GM19099 (cell line): ENCODE data around the gene NT5C2.

Source experiments
- POLR2A ChIP-seq: IDR thresholded peaks from 3 replicates; pipeline ENCODE4 v1.6.1; 2011; ENCODE audit warnings: low read depth; ENCODE audit not compliant: insufficient read length; ENCODE audit errors: extremely low read depth

NT5C2 gene

DNA sequence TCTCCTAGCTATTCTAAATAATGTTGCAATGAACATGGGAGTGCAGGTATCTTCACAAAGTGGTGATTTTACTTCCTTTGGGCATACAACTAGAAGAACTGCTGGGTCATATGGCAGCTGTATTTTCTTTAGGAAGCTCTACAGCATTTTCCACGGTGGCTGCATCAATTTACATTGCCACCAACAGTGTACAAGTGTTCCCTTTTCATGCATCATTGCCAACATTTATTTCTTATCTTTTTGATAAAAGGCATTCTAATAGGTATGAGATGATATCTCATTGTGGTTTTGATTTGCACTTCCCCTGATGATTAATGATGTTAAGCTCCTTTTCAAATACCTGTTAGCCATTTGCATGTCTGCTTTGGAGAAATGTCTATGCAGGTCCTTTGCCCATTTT is 52.6 kb downstream of the NT5C2 start:
- TF ChIP-seq POLR2A: no peak

DNA sequence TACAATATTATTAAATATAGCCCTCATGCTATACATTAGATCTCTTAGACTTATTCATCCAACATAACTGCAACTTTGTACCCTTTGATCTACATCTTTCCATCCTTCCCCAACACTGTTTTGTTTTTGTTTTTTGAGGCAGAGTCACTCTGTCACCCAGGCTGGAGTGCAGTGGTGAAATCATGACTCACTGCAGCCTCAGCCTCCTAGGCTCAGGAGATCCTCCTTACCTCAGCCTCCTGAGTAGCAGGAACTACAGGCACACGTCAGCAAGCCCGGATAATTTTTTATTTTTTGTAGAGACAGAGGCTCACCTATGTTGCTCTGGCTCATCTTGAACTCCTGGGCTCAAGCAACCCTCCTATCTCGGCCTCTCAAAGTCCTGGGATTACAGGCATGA is 53.3 kb downstream of the NT5C2 start:
- TF ChIP-seq POLR2A: no peak

DNA sequence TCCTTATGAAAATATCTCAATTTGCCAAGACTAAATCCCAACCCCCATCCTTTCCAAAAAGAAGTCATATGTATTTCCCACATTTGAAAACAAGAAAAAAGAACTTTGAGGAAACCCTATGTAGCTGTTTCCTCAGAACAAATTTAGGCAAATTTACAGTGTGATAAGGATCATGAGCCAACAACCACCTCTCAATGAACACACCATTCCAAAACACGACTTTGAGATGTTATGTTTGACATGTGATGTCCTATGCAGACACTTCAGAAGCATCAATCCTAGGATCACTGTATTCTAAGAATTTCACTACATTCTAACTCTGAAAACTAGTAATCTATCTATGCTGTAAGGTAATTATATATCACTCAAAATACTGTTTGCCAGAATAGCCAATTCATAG is 62.2 kb downstream of the NT5C2 start:
- TF ChIP-seq POLR2A: no peak

DNA sequence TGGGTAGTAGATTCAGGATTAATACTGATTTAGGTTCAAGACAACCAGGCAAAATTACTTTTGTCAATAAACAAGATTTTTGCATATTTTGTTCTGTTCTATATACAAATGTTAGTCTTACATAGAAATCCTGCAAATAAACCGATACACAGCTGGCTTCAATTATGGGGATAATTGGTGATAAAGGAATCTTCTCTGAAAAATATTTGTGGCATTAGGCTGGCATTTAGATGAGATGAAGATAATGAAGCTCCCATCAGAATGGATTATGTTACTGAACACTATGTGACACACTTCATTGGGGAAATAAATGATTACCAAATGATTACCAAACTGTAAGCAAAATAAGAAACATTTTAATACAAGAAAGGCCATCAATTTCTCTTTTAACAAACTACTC is 65.8 kb downstream of the NT5C2 start:
- no peak for TF ChIP-seq POLR2A

DNA sequence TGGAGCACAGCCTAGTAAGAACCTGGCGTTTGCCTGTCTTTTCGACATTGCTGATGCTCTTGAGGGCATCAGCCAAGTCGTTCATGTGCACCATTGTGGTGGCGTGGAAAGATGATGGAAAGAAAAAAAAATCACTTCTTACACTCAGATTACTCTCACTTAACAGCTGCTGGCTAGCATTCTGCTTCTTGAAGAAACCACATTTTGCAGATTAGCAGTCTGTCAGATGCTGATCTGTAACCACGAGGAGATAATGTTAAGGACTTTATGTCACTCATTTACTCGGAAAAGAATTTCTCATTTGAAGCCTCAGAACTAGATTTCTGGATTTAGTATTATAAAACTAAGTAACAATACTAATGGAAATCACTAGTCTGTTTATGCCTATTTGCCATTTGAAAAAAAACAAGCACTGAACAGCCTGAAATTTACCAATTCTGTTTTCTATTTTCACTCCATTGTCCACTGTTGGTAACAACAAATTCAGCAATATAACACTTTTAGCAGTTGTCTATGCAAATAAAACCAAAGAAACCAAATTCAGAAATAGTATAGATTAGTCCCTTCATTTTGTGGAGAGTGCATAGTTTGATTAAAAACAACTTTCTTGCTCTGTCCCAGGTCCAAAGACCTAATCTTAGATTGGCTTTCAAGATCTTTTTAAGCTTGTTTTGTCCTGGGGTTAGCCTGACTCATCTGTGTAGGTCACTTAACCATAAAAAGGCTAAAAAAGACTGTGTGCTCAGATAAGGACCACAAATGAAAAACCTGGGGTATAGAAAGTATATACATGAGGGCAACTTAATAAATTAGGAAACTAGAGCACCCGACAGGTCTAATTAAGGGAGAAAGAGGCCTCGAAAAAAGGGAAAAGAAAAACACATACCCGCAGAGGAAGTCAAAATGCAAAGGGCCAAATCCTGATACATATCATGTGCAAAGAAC is 67.5 kb downstream of the NT5C2 start:
- TF ChIP-seq POLR2A: no peak

DNA sequence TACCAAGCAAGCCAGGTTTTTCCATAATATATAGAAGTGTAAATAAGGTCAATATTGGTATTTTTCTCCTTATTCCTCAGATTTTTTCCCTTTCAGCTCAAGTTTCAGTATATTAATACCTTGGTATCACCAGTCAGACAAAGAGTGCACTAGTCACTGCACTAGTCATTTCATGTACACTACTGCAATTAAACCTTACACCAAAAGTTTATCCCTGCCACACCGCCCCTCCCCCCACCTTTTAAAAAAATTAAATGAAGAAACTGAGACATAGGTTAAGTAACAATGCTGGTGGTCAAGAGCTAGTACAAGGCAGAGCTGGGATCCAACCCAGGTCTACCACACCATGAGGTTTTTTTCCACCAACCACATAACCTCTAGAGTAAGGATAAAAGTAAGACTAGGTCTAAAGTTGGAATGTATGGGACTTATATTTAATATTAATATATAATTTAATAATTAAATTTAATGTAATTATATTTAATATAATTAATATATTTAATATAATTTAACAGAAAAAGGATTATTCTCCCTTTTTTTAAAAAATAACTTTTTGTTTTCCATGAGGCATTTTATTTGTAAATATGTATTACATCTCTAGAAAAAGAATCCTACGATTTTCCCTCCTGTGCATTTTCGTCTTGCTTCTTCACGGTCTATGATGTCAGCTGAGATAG is 68.5 kb downstream of the NT5C2 start:
- TF ChIP-seq POLR2A: no peak

DNA sequence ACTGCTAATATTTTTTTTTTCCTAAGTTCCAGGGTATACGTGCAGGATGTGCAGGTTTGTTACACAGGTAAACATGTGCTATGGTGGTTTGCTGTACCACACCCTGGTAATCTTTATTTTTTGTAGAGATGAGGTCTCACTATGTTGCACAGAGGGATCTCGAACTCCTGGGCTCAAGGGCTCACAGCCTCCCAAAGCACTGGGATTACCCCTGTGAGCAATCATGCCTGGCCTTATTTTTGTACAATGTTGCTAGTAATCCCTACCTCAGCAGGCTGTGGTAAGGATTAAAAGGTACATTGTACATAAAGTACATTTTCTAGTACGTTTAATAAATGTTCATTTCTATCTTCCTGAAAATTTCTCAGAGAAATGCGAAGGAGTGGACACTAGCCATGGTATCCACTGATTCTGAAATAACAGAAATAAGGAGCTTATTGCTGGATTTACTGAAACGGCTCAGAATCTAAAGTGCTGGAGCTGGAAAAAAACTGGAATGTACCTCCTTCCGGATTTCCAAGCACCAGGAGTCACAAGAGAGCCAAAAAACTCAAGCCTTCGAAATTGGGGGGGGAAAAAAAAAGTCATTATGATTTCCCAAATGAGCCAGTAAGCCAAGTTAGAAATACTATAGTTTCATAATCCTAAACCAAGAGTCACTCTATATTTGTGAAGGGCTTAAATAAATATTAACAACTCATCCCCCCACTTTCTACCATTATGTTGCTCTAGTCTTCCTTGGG is 69.6 kb downstream of the NT5C2 start:
- no peak for TF ChIP-seq POLR2A

DNA sequence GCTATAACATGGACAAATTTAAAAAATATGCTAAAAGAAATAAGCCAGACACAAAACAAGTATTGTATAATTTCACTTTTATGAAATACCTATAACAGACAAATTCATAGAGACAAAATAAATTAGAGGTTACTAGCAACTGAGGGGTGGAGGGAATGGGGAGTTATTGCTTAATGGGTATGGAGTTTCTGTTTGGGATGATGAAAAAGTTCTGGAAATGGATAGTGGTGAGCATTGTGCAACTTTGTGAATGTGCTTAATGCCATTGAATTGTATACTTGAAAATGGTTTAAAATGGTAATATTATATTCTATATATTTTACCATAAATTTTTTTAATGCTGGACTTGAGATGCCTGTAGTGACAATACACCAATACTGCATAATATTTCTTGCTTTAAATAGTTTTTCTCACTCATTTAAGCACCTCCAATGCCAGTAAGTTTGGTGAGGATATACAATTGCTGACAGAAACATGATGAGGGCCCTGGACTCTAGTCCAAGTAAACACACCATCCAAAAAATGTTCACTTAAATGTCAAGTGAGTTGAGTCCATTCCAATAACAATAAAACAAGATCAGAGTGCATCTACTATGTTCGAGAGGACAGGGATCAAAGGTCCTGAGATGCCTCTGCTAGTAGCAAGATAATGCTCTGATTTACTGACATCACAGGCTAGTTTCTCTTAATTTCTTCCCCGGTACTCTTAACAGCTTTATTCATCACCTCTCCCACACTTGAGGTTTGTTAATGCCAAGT is 71.9 kb downstream of the NT5C2 start:
- TF ChIP-seq POLR2A: no peak

DNA sequence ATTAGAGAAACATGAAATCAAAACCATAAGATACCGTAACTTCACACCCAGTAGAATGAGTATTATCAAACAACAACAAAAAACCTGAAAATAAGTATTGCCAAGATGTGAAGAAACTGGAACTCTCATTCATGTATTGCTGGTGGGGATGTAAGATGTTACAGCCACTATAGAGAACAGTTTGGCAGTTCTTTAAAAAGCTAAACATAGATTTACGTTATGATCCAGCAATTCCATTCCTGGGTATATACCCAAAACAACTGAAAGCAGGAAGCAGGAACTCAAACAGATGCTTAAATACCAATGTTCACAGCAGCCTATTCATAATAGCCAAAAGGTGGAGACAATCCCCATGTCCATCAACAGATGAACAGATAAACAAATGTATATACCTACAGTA is 72.5 kb downstream of the NT5C2 start:
- no peak for TF ChIP-seq POLR2A

DNA sequence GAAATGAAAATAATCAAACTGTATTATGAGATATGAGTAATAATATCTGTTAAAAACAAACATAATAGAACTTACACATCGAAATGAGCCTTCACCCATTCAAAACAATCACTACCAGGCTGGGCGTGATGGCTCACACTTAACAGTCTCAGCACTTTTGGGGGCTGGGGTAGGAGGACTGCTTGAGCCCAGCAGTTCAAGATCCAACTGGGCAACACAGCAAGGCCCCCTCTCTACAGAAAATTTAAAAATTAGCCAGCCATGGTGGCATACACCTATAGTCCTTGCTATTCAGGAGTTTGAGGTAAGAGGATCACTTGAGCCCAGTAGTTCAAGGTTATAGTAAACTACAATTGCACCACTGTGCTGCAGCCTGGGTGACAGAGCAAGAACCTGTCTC is 75.8 kb downstream of the NT5C2 start:
- no peak for TF ChIP-seq POLR2A

DNA sequence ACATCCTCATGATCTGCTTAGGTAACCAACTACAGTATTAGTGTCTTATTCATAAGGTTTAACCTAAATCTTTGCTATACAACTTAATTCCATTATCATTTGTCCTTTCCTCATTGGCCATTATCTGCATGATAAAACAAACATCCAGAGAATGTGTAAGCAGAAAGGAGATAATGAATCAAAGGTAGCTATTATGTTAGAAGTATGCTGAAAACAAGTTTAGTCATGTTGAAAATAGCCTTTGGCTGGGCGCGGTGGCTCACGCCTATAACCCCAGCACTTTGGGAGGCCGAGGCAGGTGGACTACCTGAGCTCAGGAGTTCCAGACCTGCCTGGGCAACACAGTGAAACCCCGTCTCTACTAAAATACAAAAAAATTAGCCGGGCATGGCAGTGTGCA is 78.2 kb downstream of the NT5C2 start:
- TF ChIP-seq POLR2A: no peak

DNA sequence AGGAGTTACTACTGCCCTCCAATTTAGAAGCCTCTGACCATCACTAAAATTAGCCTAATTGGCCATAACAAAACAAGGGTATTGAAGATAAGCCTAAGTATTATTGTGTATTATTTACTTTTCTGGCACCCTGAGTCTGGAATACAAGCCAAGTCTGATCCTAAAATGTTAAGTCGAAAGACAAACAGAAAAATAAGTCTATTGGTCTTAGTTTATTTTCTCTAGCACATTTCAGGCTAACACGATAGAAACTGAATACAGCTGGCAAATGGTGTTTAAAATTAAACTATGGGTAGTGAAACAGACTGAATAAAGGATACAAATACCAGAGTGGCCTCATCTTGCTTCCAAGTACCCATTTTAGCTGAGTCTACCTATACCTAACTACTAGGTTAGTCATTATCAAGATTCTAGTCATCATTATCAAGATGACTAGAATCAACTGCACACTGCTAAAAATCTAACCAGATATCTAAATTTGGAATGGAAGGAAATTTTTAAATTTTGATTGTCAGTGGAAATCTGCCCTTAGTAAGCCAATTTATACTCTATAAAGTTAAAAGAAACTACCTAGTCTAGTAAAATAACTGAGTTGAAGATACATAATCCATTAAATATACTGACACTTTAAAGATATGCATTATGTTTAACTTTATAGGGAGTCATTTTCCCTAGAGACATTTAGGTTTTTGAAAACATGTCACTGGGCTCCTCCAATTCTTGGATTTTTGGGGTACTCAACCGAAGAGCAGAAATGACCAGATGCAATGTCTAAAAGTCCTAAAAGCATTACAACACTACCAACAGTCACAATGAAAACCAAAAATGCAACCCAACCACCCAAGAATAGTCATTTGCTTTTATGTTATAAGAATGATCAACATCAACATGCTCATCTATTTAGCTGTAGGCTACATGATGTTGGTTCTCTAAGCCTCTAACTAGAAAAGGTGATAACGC is 80.9 kb downstream of the NT5C2 start:
- TF ChIP-seq POLR2A: no peak

DNA sequence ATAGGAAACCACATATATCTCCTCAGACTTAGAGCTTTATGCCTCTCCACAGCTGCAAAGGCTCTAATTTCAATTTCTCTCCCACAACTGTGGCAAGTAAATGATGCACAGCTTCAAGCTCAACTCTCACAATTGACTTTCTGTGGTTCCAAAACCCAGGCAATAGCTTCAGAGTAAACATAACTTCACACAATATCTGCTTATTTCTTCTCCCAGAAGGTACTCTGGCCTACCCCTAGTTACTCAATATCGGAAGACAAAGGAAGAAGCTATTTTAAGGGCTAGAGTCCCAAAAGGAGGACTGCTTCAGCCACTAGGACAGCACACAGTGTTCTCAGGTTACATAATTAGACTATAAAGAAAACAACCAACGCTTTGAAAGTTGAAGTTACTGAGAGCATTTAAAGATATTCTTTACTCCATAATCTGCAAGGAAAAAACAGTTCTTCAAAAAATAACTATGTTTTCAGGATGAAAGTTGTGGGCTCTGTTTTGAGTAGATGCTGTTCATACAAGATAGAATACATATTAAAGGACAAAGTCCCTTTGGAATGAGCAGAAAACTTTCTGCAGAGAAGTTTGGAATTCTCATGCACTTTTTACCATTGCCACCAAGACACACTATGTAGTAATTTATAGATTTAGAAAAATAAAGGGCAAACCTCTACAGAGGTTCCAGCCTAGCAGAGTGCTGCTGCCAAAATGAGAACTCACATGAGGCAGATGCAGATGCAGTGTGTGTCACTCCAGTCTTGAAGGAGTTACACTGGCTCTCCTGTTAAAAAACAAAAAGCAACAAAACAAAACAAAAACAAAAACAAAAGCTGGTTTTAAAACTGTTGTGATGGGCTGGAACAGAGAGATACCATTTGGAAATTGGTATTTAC is 81.8 kb downstream of the NT5C2 start:
- no peak for TF ChIP-seq POLR2A

DNA sequence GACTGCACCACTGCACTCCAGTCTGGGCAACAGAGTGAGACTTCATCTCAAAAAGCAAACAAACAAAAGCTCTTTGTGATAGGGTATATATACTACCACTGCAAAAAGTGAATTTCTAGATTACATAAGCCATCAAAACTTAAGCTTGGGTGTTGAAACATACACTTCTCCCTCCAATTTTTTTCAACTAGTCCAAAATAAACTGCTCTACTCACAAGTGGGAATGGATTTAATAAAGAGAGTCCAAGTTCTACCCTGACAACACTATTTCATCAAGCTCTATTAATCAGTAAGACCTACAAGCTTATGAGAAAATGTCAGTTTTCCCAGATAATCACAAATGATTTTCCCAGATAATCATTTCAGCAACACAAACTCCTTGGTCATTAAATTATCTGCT is 82.7 kb downstream of the NT5C2 start:
- no peak for TF ChIP-seq POLR2A
